HUDEP-2 (cell line): ENCODE data around the gene JAZF1.
"Not testable (repeated sequence)": the region's sequence is repeated elsewhere in the genome, so short reads cannot be mapped to it uniquely, and the experiment has no call there.

ENCODE experiments used
- DNase-seq, 76 experiments: peaks; one replicate each; lab custom pipeline; 2025; ENCODE audit not compliant: unreplicated experiment in 76 of 76; lab: John Stamatoyannopoulos, UW

JAZF1 gene

GRCh38 chr7:27899601-27900000 lies 281.0 kb downstream of the JAZF1 start:
- no peak for DNase-seq

- no peak for DNase-seq
Observed at GRCh38 chr7:27897441-27897847, 283.2 kb downstream of the JAZF1 start.

GRCh38 chr7:27897001-27897400 lies 283.6 kb downstream of the JAZF1 start:
- no peak for DNase-seq

- DNase-seq = no peak
Observed at GRCh38 chr7:27895551-27895950, 285.0 kb downstream of the JAZF1 start.

GRCh38 chr7:27890205-27890849 lies 290.3 kb downstream of the JAZF1 start:
- no peak for DNase-seq

- DNase-seq = no peak
Observed at GRCh38 chr7:27889800-27890199, 290.8 kb downstream of the JAZF1 start.

- DNase-seq = no peak
Observed at GRCh38 chr7:27888736-27889135, 291.9 kb downstream of the JAZF1 start.

- not testable (repeated sequence) for DNase-seq
Observed at GRCh38 chr7:27886710-27887109, 293.9 kb downstream of the JAZF1 start.

GRCh38 chr7:27885652-27886051 lies 294.9 kb downstream of the JAZF1 start:
- no peak for DNase-seq

GRCh38 chr7:27883696-27884095 lies 296.9 kb downstream of the JAZF1 start:
- no peak for DNase-seq

GRCh38 chr7:27876756-27877155 lies 303.8 kb downstream of the JAZF1 start:
- no peak for DNase-seq

GRCh38 chr7:27875832-27876231 lies 304.8 kb downstream of the JAZF1 start:
- no peak for DNase-seq

GRCh38 chr7:27875061-27875460 lies 305.5 kb downstream of the JAZF1 start:
- no peak for DNase-seq

- no peak for DNase-seq
Observed at GRCh38 chr7:27873981-27874957, 306.3 kb downstream of the JAZF1 start.

GRCh38 chr7:27872356-27873275 lies 308.0 kb downstream of the JAZF1 start:
- DNase-seq = no peak

GRCh38 chr7:27871866-27872265 lies 308.7 kb downstream of the JAZF1 start:
- DNase-seq = no peak

- no peak for DNase-seq
Observed at GRCh38 chr7:27871086-27871485, 309.5 kb downstream of the JAZF1 start.

GRCh38 chr7:27870595-27870994 lies 310.0 kb downstream of the JAZF1 start:
- DNase-seq = no peak

- DNase-seq = no peak
Observed at GRCh38 chr7:27869056-27869455, 311.5 kb downstream of the JAZF1 start.

GRCh38 chr7:27868131-27868550 lies 312.5 kb downstream of the JAZF1 start:
- no peak for DNase-seq
